Ramos (cell line): Measurements from ENCODE around the gene ZYX.
"Not testable (repeated sequence)": the region's sequence is repeated elsewhere in the genome, so short reads cannot be mapped to it uniquely, and the experiment has no call there.

Source experiments
- in situ Hi-C: fragments of 300-500 bp; cut with MboI; formaldehyde crosslinking; loops from one replicate; pipeline ENCODE4 v1.14.3; 2022; ENCODE audit warnings: low sequenced_read_pairs; ENCODE audit not compliant: unreplicated experiment

The ZYX gene

DNA sequence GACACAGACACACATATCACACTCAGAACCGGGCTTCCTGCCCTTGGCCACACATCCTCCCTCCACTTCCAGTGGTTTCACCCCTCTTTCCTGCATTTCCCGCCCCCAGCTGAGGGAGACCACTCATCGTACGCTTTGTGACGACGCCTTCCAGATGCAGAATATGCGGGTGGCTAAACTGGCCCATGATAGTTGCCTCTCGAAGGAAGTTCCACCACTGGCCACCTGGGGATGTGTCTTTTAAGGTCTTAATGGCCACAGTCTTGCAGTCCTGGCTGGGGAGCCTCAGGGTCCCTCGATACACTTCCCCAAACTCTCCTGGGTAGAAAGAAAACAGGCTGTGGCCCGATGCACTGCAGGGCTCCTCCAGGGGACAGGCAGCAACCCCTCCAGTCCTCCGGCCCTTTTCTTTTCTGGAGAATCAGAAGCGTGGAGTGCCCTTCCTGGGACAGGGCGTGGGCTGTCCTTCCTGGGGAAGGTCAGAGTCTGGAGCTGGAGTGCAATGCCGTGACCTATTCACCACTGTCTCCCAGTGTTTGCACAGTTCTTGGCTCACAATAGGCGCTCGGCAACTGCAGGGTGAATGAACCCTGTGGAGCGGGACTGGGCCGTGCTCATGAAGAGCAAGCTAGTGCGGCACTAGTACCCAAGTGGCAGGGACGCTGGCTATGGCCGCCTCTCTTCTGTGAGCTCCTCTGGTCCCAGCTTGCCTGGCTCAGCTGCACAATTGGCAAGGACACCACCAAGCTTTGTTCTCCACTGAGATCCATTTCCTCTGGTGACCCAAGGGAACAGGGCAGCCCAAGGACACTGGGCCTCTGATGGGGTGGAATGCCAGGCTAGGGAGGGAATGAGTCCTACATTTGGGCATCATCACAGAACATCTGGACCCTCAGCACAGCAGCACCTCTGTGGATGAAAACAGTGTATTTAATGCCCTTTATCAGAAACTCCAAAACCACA is 14.3 kb downstream of the ZYX start:
- in situ Hi-C loops, result no loop called here

DNA sequence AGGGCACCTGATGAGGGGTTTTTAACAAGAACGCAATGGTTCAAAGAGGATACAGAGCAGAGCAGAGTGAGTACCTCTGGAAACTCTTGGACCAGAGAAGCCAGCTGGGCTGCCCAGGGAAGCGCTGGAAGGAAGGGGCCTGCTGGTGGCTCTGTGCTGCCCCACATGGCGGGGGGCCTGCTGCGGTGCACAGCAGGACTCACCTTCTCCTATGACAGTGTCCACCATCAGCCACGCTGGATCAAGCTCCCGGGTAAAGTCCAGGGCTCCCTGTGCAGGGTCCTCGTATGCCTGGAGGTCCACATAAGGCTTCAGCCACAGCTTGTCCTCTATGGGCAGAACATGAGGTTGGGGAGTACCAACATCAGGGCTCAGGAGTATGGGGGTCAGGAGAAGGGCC is 15.0 kb downstream of the ZYX start:
- in situ Hi-C loops, result no loop called here

DNA sequence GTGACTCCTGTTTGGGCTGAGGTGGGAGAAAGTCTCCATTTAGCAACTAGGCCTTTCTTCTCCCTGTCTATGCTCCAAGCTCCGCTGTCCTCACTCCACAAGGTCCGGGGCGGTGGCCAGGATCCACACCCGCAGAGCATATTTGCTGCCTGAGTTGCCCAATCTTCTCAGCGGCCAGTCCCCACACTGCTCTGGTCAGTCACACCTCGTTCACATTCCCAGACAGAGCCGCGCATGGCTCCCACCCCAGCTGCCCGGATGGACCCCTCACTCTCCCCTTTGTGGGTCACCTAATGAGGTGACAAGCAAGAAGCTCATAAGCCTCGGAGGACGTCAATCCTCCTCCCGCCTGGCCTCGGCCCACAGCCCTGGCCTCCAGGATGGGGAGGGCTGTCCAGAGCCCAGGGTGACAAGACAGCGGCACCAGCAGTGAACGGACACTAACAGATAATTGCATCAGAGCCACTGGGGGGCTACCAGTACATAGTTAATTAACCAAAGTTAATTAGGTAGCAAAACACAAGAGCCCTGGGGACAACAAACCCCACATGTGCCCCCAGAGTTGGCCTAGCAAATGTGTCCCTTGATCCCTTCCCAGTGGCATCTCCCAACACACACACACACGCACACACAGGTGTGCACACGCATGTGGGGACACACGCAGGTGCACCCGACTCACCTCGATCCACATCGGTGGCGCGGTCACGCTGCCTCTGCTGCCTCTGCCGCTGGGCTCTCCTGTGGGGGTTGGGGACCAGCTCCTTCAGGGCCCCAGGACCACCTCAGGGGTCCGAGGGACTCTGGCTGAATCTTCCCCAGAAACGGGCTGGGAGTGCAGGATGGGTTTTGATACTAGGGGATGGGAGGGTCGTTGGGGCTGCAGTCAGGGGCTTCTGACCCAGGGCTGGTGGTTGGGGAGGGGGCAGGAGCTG is 15.7 kb downstream of the ZYX start:
- in situ Hi-C loops, result no loop called here

DNA sequence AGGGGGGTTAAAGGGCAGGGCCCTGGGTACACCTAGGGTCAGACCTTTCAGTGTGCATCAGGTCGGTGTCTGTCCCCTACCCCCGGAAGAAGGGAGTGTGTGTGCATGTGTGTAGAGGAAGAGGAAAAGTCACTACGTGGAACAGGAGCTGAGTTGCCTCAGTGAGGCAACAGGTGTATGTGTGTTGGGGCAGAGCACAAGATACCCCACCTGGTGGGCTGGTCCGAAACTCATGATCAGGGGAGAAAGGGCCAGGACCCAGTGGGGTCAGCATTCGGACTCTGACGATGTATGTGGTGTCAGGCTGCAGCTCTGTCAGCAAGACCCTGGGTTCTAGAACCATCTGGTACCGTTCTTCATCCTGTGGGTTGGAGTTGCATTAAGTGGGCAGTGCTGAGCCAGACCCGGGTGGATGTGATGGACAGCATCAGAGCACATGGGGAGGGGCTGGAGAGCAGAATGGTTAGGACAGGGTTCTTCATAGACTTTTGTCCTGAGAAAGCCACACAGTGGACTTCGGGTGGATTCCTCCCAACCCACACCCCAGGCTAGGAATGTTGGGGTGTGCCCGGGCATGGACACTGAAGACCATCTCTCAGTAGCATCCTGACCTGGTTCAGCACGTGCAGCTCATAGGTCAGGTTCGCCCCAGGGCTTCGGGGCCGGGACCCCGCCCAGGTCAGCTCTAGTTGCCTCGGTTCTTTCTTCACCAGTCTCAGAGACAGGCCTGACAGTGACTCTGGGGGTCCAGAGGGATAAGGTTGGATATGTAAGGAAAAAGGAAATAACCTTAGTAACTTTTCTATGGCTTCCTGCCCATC is 16.8 kb downstream of the ZYX start:
- in situ Hi-C loops, result no loop called here

DNA sequence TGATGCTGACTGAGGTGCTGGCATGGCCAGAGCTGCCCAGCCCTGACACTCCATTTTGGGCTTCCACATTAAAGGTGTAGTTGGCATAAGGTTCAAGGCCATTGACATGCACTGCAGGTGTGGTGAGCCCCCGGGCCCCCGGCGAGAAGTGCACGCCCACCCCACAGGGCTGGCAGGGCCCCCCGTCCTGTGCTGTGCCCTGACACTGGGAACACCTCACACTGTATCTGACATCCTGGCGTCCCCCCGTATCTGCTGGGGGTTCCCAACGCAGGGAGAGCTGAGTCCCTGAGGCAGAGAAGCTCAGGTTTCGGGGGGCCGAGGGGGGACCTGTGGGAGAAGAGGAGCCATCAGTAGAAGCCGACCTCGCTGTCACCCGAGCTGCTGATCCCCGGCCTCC is 17.5 kb downstream of the ZYX start:
- in situ Hi-C loops, result no loop called here

DNA sequence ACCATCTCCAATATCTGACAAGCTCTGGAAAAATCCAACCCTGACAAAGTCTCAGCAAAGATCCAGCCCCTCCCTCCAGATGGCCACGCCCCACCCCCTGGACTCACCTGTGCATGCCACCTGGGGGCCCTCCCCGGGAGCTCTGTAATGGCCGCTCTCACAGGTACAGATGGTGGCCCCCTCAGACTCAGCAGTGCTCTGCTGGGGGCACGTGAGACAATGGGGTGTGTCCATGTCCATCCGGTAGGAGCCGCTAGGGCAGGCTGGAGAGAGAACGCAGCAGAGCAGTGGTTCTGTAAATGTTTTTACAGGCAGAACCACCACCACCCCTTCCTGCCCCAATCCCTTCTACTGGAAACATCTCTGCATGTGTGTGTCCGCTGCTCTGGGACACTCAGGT is 18.0 kb downstream of the ZYX start:
- in situ Hi-C loops, result no loop called here

DNA sequence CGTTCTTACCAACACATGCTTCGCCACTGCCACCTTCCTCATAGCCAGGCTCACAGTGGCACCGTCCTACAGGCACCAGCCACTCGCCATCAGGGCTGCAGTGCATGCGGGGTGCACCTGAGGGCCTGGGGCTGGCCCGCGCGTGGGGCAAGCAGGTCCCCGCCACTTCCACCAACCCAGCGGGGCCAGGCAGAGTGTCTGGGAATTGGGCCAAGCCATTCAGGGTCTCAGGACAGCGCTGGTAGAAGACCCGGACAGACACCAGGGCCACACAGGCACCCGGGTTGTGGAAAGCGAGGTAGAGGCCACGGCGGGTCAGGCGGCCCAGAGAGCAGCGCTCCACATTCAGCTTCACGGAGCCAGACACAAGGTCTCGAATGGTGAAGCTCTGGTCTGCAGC is 18.5 kb downstream of the ZYX start:
- in situ Hi-C loops, result no loop called here

DNA sequence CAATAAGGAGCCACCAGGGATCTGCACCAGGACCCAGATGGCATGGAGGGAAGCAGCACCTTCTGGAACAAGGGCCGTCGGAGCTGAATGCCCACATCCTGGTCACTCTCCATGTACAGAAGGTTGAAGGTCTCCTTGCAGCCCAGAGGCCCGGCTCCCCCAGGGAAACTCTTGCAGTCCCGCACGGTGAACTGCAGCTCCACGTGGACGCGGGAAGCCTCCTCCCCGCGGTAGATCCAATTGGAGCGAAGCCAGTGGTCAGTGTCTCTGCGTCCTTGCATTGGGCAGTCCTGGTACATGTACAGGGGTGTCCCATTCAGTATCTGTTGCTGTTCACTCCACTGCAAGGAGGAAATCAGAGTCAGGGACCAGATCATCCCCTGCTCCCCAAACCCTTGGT is 20.1 kb downstream of the ZYX start:
- in situ Hi-C loops, result no loop called here

DNA sequence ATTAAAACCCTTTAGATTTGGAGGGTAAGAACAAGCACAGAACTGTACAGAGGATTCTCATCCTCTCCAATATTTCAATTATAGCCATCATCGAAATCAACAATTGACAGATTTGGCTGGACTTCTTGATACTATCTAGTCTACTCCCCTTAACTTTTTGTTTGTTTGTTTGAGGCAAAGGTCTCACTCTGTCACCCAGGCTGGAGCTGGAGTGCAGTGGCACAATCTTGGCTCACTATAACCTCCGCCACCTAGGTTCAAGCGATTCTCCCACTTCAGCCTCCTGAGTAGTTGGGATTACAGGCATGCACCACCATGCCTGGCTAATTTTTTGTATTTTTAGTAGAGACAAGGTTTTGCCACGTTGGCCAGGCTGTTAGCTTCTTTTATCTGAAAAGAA is 21.1 kb downstream of the ZYX start:
- in situ Hi-C loops, result not testable (repeated sequence)

DNA sequence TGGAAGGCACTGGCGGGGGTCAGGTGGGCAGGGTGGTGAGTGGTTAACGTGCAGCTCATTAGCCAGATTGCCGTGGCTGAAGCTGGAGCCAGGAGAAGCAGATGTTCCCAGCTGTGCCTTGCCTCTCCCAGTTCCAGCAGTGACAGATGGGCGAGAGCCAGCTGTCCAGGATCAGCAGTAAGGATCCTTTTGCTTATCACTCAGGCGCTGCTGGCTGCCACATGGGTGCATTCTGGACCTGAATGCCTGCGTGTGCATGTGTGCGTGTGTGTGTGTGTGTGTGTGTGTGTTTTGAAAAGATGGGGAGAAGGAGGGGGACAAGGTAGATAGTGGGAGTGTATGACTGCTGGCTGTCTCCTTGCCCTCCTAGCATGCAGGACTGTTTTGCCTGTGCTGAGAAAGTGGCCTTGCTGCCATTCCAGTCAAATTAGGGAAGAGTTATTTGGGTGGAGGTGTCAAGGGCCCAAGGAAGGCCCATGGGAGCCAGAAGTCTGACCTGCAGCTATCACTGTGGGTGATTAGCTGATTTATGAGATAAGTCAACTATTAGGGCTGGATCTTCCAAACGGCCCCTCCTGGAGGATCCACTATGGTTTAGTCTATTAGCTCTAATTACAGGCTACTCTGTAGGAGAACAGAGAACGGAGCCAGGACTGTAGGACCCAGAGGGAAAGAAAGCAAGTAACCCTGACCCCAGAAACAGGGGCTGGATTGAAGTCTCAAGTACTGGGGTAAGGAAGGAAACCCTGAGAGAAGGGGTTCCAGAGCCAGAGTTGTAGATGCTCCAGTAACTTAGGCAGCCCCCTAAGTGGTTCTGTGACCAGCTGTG is 24.2 kb downstream of the ZYX start:
- in situ Hi-C loops, result no loop called here

DNA sequence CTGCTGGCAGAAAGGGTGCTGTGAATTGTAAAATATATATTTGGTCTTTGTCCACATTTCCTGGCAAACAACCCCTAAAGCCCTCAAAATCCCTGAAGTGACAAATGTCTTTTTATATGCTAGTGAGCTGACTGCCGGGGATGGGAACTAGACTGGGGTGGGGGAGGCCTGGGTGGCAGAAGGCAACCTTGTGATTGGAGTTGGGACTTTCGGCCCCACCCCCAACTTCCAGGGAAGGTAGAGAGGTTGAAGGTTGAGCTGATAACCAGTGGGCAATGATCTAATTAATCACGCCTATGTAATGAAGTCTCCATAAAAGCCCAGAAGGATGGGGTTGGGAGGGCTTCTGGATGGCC is 24.8 kb downstream of the ZYX start:
- in situ Hi-C loops, result no loop called here

DNA sequence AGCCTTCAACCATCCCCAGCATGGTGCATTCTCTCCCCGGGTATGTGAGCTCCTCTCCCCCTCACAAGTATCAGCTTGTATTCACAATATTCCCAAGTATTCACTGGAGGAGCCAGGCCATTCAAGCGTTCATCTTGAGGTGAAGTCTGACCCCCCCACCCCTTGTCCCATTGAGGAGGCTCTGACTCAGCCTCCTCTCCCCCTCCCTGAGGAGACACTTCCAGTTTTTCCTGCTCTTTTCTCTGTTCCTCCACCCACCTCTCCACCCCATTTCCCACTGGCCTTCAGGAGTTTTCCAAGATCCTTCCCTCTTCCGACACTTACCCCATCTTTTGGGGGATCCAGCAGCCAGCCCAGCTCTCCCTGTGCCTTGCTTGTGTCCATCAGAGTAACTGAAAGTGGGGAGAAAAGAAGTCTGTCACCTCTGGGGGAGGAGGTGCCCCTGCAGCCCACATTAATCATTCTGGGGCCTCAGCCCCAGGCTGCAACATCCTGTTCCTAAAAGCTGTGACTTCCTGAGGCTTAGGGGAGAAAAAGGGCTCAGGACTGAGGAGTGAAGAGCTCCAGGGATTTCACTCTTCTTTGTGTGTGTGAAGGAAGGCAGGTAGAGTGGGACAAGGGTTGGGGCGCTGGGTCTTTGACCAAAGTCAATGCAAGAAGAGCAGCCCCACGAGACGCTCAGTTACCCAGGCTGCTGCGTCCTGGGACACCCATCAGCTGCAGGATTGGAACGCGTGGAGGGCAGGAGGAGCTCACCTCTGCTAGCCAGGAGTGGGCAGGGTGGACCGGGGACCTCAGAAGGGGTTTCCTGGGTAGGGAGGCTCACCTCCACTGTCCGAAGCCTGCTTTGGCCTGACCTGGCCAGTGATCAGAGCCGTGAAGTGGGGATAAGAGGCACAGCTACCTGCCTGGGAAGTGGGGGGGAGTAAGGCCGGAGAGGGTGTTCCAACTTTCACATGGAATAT is 26.4 kb downstream of the ZYX start:
- in situ Hi-C loops, result no loop called here

DNA sequence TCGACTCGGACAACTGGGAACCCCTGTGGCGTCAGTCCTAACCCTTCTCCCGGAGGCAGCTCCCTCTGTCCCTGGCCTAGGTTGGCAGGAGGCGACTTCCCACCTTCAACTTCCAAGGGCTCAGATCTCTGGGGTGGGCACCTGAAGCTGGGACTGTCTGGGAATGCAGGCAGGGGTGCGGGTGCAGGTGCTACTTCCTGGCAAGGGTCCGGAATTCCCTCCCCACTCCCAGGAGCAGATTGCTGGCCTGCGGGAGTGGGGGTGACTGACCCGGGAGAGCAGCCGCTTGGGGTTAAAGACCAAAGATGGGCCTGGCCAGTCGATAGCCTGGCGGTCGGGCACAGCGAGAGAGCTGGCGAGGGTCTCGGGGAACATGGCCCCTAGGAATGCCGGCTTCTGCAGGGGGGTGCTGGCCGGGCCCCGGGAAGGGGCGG is 27.1 kb downstream of the ZYX start:
- in situ Hi-C loops, result no loop called here

DNA sequence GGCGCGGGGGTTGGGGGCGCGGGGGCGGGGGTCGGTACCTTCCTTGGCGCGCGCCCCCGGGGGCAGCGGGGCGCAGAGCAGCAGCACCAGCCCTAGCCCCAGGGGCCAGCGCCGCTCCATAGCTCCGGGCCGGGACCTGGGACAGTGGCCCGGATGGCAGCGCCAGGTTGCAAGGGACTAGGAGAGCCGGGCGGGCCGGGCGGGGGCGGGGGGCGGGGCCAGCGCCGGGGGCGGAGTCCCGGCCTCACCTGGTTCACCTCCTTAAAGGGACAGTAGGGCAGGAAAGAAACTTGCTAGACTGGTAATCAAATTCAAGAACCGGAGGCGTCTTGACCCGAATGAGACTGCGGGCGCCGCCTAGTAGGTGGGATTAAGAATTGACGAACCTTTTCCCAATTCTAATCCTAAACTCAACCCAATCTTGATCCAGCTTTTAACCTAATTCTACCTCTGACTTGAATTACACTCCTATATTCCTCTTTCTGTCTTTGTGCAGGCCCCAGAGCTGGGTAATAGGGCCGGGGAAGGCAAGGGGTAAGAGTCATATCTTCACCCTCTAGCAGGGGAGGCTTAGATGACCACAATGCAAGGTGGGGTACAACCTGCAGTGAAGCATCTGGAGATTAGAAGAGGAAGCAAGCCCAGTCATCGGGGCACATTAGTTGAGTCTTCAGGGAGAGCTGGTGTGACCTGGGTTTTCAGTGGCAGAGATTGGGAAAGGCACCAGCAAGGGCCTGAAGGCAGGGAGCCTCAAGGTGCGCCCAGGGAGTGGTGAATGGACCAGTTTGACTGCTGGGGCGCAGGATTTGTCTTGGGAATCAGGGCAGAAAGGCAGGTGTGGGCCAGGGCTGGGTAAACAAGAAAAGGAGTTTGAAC is 27.8 kb downstream of the ZYX start, which contains the start of gene EPHA1:
EPHA1 (minus strand) TSS at position 171 of the 876 bp plus-strand sequence; CDS start at position 120, 51 bp downstream.
- in situ Hi-C loops, result no loop called here

DNA sequence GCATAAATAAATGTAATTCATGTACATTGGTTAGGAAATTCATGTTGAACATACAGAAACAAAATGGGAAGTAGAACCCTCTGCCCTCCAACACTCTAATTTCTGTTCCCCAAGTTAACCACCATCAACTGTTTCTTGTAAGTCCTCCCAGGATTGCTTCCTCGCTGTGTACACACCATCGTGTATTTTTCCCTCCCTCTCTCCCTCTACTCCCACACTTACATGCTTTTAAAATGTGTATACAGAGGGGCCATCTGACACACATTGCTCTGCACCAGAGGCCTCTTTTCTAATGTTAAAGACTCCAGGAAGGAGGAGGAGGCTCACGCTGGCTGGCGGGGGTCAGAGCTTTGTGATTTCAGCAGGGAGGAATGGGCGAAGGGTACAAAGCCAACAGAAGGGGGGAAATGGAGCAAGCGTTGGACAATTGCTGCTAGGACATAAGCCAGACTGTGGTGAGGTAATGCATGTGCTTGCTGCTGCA is 29.4 kb downstream of the ZYX start:
- in situ Hi-C loops, result loop anchor here (10.0 kb wide), 1 partner anchor 166 kb away; no protein-coding TSS in a partner anchor

DNA sequence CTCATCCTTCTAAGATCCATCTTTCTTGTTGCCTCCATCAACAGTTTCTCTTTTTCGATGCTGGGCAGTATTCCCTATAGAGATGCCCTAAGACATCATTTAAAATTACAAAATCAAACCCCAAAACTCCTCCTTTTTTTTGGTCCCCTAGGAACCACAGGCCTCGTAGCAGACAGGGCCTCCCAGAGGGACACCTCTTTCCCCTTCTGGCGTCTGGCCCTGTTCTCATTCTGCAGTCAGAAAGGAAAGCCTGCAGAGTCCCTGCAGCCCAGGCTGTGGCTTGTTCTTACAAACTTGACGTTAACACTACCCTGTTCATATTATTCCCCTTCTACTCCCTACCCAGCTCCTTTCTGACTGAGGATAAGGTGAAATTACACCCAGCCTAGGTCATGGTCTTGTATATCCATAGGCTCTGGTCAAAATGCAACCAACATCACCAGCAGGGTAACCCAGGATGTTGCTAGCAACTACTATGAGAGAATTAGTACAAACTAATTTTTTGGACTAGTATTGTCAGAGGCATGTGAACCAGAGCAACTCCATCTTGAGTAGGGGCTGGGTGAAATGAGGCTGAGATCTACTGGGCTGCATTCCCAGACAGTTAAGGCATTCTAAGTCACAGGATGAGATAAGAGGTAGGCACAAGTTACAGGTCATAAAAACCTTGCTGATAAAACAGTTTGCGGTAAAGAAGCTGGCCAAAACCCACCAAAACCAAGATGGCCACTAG is 31.0 kb downstream of the ZYX start:
- in situ Hi-C loops, result loop anchor here (10.0 kb wide), 1 partner anchor 167 kb away; no protein-coding TSS in a partner anchor
